Mesenchymal stem cell (in vitro differentiated cells and primary cell): ENCODE measurements around the gene INAFM2. TPM values are rescaled to one million over a fixed set of nuclear protein-coding genes. Genes with fewer than 3 reads are reported as not detected.

ENCODE experiments used
- DNase-seq: peaks from one replicate; pipeline ENCODE4 v3.0.0-alpha.2; 2013
- H2AFZ ChIP-seq: one replicate; pipeline ENCODE4 v1.6.1; 2013; ENCODE audit warnings: low read depth, mild to moderate bottlenecking, control low read depth, inconsistent platforms, low read length, moderate library complexity
- H2AK5ac ChIP-seq: 2 replicates; pipeline ENCODE4 v1.6.1; 2013; ENCODE audit warnings: low read length, moderate library complexity, mild to moderate bottlenecking, inconsistent platforms; ENCODE audit not compliant: severe bottlenecking
- H2BK120ac ChIP-seq: one replicate; pipeline ENCODE4 v1.6.1; 2013; ENCODE audit warnings: low read depth, mild to moderate bottlenecking, inconsistent platforms, low read length, moderate library complexity
- H2BK12ac ChIP-seq, 2 experiments: one replicate each; pipeline ENCODE4 v1.6.1; 2013; ENCODE audit warnings: inconsistent platforms in 2 of 2, low read length in 2 of 2, mild to moderate bottlenecking in 2 of 2, moderate library complexity in 2 of 2, control low read depth in 1 of 2
- H2BK15ac ChIP-seq: one replicate; pipeline ENCODE4 v1.6.1; 2013; ENCODE audit warnings: mild to moderate bottlenecking, low read depth, inconsistent platforms; ENCODE audit not compliant: poor library complexity, severe bottlenecking
- H2BK5ac ChIP-seq: 2 replicates; pipeline ENCODE4 v1.6.1; 2013; ENCODE audit warnings: low read depth, mild to moderate bottlenecking, low read length, control low read depth, inconsistent platforms; ENCODE audit not compliant: poor library complexity, severe bottlenecking
- H3K14ac ChIP-seq, 2 experiments: one replicate each; pipeline ENCODE4 v1.6.1; 2013; ENCODE audit warnings: inconsistent platforms in 2 of 2, low read length in 2 of 2, control low read depth in 1 of 2, mild to moderate bottlenecking in 1 of 2, moderate library complexity in 1 of 2
- H3K18ac ChIP-seq, 2 experiments: one replicate each; pipeline ENCODE4 v1.6.1; 2013; ENCODE audit warnings: inconsistent platforms in 2 of 2, low read length in 2 of 2, control low read depth in 1 of 2, low read depth in 1 of 2, mild to moderate bottlenecking in 1 of 2
- H3K23ac ChIP-seq, 2 experiments: one replicate each; pipeline ENCODE4 v1.6.1; 2013; ENCODE audit warnings: inconsistent platforms in 2 of 2, low read length in 2 of 2, mild to moderate bottlenecking in 2 of 2, moderate library complexity in 2 of 2, control low read depth in 1 of 2
- H3K27ac ChIP-seq: 2 replicates; pipeline ENCODE4 v1.5.1; 2013; ENCODE audit warnings: mild to moderate bottlenecking, moderate library complexity, low read length, control low read depth, inconsistent platforms; ENCODE audit not compliant: poor library complexity, severe bottlenecking
- H3K27me3 ChIP-seq, 2 experiments: 2 replicates each; pipeline versions ENCODE4 v1.6.1 to v1.7.0; 2013; ENCODE audit warnings: low read length in 2 of 2, mild to moderate bottlenecking in 2 of 2, moderate library complexity in 2 of 2, control low read depth in 1 of 2, inconsistent platforms in 1 of 2; ENCODE audit not compliant: control insufficient read depth in 1 of 2, insufficient read depth in 1 of 2
- H3K36me3 ChIP-seq, 2 experiments: 2 replicates each; pipeline versions ENCODE4 v1.6.1 to v1.7.0; 2013; ENCODE audit warnings: low read length in 2 of 2, control low read depth in 1 of 2, inconsistent platforms in 1 of 2, low read depth in 1 of 2, mild to moderate bottlenecking in 1 of 2; ENCODE audit not compliant: insufficient read depth in 2 of 2, control insufficient read depth in 1 of 2
- H3K4ac ChIP-seq, 2 experiments: one replicate each; pipeline ENCODE4 v1.6.1; 2013; ENCODE audit warnings: inconsistent platforms in 2 of 2, low read length in 2 of 2, mild to moderate bottlenecking in 2 of 2, moderate library complexity in 2 of 2, control low read depth in 1 of 2, low read depth in 1 of 2
- H3K4me1 ChIP-seq: 2 replicates; pipeline ENCODE4 v1.6.1; 2013; ENCODE audit warnings: low read depth, low read length, control low read depth; ENCODE audit not compliant: control insufficient read depth, insufficient read depth
- H3K4me2 ChIP-seq: 2 replicates; pipeline ENCODE4 v1.6.1; 2013; ENCODE audit warnings: low read length, mild to moderate bottlenecking, inconsistent platforms; ENCODE audit not compliant: poor library complexity, severe bottlenecking
- H3K4me3 ChIP-seq, 2 experiments: 2 replicates each; pipeline versions ENCODE4 v1.5.1 to v1.7.0; 2013; ENCODE audit warnings: low read length in 2 of 2, mild to moderate bottlenecking in 2 of 2, control low read depth in 1 of 2, low read depth in 1 of 2; ENCODE audit not compliant: insufficient read depth in 1 of 2
- H3K79me1 ChIP-seq: replicated peaks from 2 replicates; pipeline ENCODE4 v1.6.1; 2013; ENCODE audit warnings: mild to moderate bottlenecking, control low read depth, low read length, inconsistent platforms; ENCODE audit not compliant: poor library complexity, severe bottlenecking
- H3K9ac ChIP-seq: 2 replicates; pipeline ENCODE4 v1.7.0; 2013; ENCODE audit warnings: mild to moderate bottlenecking, low read length, moderate library complexity
- H3K9me3 ChIP-seq: 2 replicates; pipeline ENCODE4 v1.7.0; 2013; ENCODE audit warnings: mild to moderate bottlenecking, low read length; ENCODE audit not compliant: control insufficient read depth
- H4K8ac ChIP-seq: one replicate; pipeline ENCODE4 v1.6.1; 2013; ENCODE audit warnings: inconsistent platforms, mild to moderate bottlenecking, low read length, moderate library complexity
- H4K91ac ChIP-seq: one replicate; pipeline ENCODE4 v1.6.1; 2013; ENCODE audit warnings: mild to moderate bottlenecking, low read length, inconsistent platforms
- WGBS: methylation state at CpG from one replicate; pipeline ENCODE4 v1.1.7; 2013; ENCODE audit warnings: mixed read lengths; 5-methylcytosine and 5-hydroxymethylcytosine counted together
- polyA plus RNA-seq, 2 experiments: library from polyadenylated mRNA; stranded (reverse); fragments of 200-250 nt; gene quantifications; one replicate each; pipeline ENCODE4 v1.2.3, GENCODE V29; 2013

Gene INAFM2
- polyA plus RNA-seq (2013, experiment 1 of 2), result 75.5 TPM
- 80.9 TPM for polyA plus RNA-seq (2013, experiment 2 of 2)

DNA sequence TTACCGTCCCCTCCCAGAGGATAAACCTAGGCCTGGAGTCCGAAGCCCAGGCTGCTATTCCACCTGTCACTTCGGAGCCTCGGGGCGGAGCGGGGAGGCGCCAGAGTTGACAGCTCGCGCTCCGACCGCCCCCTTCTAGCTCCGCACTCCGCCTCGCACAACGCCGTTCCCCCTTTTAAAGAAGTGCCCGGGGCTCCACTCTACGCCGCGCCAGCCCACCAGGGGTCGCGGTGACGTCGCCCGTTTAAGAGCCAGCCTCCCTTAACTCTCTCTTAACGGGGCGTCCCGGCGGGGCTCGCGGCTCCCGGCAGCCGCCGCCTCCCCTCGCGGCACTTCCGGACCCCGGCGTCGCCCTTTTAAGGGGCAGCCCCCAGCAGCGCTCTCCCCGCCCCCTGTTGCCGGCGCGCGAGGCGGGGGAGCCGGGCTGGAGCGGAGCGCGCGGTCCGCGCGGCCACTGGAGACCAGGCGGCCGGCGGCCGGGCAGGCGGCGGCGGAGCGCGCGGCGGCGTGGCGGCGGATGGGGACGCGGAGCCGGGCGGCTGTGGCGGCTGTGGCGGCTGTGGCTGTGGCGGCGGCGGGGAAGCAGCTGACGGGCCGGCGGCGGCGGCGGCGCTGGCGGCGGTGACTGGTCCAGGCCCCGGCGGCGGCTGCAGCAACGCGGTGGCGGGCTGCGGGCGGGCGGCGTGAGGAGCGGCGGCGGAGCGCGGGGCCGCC, at the start of gene INAFM2:
INAFM2 (plus strand) TSS at position 454 of the 714 bp plus-strand sequence. CDS start 364 bp downstream, outside the sequence.
- H3K4ac ChIP-seq, result peak within 1 kb of the TSS; percentile 79 to 89
- H3K27ac ChIP-seq, result peak within 1 kb of the TSS; percentile 24
- WGBS, result 2% methylated on average over 54 of the region's 103 CpGs
- DNase-seq, result peak; percentile 96
- H3K23ac ChIP-seq, result peak within 1 kb of the TSS; percentile 65 to 70
- peak within 1 kb of the TSS; percentile 82 for H2BK15ac ChIP-seq
- H3K79me1 ChIP-seq, result no peaks in the 10 kb centered on the region
- H4K8ac ChIP-seq, result peak within 1 kb of the TSS; percentile 20
- peak within 1 kb of the TSS; percentile 80 to 81 for H3K18ac ChIP-seq
- H3K4me3 ChIP-seq, result peak within 1 kb of the TSS; percentile 69 to 81
- H3K4me2 ChIP-seq, result peak within 1 kb of the TSS; percentile 92
- peak within 1 kb of the TSS; percentile 18 to 40 for H2BK12ac ChIP-seq
- peak within 1 kb of the TSS; percentile 43 for H4K91ac ChIP-seq
- peaks cover 0 to 3% of the 10 kb centered on the region in 2 experiments for H3K27me3 ChIP-seq
- no peak within 1 kb of the TSS for H2AK5ac ChIP-seq
- peaks cover 23% of the 10 kb centered on the region for H3K4me1 ChIP-seq
- H2AFZ ChIP-seq, result peak within 1 kb of the TSS; percentile 8
- peak within 1 kb of the TSS; percentile 68 for H3K9ac ChIP-seq
- H3K36me3 ChIP-seq, result peaks cover 0 to 4% of the 10 kb centered on the region in 2 experiments
- peak within 1 kb of the TSS; percentile 82 for H2BK120ac ChIP-seq
- peak within 1 kb of the TSS; percentile 46 for H2BK5ac ChIP-seq
- no peaks in the 10 kb centered on the region for H3K9me3 ChIP-seq
- H3K14ac ChIP-seq, result peak within 1 kb of the TSS in 1 of 2 experiments; percentile 95

DNA sequence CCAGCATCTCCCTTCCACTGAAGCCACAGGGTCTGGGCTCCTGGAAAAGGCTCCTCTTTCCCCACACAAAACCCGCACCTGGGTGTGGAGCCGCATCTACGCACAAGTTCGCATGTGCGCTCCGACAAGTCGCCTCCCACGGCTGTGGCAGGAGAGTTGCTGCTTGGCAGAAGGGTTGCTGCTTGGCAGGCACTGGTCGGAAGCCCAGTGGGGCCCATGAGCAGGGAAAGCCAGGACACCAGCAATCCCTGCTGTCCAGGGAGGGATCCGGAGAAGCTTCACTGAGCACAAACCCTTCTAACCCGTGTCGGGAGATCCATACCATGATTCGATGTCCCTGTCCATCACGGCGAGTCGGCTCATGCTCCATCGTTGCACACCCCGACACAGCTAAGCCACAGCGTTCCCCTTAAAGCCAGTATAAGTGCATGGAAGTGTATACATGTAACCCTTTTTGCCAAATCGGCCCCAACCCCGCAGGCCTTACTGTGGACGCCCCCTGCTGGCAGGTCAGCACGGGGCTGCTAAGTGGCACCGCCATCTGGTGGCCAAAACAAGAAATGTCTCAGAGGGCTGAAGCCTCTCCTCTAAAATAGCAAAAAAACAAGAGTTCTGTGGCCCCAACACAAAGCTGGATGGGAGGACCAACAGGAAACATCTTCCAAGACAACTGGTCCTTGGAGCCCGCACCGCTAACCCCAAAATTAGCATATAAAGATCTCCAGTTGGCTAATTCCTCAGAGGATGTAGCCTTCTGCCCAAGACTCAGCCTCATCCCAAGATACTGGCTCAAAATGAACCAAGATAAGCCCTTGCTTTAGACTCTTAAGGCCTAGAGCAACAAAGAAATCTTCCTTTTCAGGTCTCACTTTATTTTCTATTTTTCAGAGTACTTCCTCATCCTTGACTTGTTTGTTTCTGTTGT, 48.9 kb upstream of the INAFM2 start:
- Histone ChIP-seq H2BK15ac (no peak overlapping the region), H2BK120ac (no peak overlapping the region), H3K14ac (no peak overlapping the region), H3K4ac (peak overlapping the region in 1 of 2 experiments; percentile 46), H2BK12ac (no peak overlapping the region), H3K4me3 (no peak overlapping the region), H3K9me3 (no peaks in the 10 kb centered on the region), H3K4me2 (no peak overlapping the region), H3K27me3 (peaks cover 16 to 58% of the 10 kb centered on the region in 2 experiments), H3K79me1 (no peaks in the 10 kb centered on the region), H4K91ac (no peak overlapping the region), H3K18ac (no peak overlapping the region), H3K4me1 (peaks cover 15% of the 10 kb centered on the region), H2AK5ac (no peak overlapping the region), H4K8ac (peak overlapping the region; percentile 33), H3K9ac (no peak overlapping the region), H3K36me3 (peaks cover 0 to 6% of the 10 kb centered on the region in 2 experiments), H3K27ac (no peak overlapping the region), H2BK5ac (no peak overlapping the region), H3K23ac (no peak overlapping the region), H2AFZ (no peak overlapping the region)
- WGBS, result 55% methylated on average over 26 of the region's 26 CpGs
- peak; percentile 79 for DNase-seq

DNA sequence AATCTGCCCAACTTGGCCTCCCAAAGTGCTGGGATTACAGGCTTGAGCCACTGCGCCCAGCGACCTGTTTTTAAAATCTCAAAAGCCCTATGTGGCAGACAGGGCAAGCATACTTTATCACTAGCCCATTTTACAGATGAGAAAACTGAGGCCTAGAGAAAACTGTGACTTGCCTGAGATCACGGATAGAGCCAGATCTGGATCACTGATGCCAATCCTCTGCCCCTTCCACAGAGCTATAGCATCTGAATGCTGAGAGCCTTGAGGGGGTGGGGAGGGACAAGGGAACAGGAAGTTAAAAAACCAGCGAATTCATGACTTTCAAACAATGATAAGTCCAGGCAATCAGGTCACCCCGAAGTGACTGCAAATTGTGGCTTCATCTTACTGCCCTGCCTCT, 48.0 kb upstream of the INAFM2 start:
- H3K9me3 ChIP-seq, result no peaks in the 10 kb centered on the region
- H3K4me2 ChIP-seq, result no peak overlapping the region
- no peak overlapping the region for H2BK5ac ChIP-seq
- H2AFZ ChIP-seq, result no peak overlapping the region
- H2BK120ac ChIP-seq, result no peak overlapping the region
- H3K4ac ChIP-seq, result no peak overlapping the region
- H3K14ac ChIP-seq, result no peak overlapping the region
- peaks cover 20% of the 10 kb centered on the region for H3K4me1 ChIP-seq
- H3K9ac ChIP-seq, result no peak overlapping the region
- H2AK5ac ChIP-seq, result no peak overlapping the region
- H2BK12ac ChIP-seq, result no peak overlapping the region
- H3K18ac ChIP-seq, result no peak overlapping the region
- 84% methylated on average over 4 of the region's 5 CpGs for WGBS
- no peak overlapping the region for H3K4me3 ChIP-seq
- H3K23ac ChIP-seq, result no peak overlapping the region
- H4K91ac ChIP-seq, result no peak overlapping the region
- H2BK15ac ChIP-seq, result no peak overlapping the region
- no peaks in the 10 kb centered on the region for H3K79me1 ChIP-seq
- H3K27me3 ChIP-seq, result peaks cover 25 to 66% of the 10 kb centered on the region in 2 experiments
- DNase-seq, result no peak
- H4K8ac ChIP-seq, result no peak overlapping the region
- H3K27ac ChIP-seq, result no peak overlapping the region
- peaks cover 0 to 6% of the 10 kb centered on the region in 2 experiments for H3K36me3 ChIP-seq

DNA sequence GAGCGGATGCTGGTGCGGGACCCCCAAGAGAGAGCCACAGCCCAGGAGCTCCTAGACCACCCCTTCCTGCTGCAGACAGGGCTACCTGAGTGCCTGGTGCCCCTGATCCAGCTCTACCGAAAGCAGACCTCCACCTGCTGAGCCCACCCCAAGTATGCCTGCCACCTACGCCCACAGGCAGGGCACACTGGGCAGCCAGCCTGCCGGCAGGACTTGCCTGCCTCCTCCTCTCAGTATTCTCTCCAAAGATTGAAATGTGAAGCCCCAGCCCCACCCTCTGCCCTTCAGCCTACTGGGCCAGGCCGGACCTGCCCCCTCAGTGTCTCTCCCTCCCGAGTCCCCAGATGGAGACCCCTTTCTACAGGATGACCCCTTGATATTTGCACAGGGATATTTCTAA, 47.5 kb upstream of the INAFM2 start:
- Histone ChIP-seq H3K4me1 (peaks cover 20% of the 10 kb centered on the region), H3K27ac (no peak overlapping the region), H3K36me3 (peaks cover 0 to 6% of the 10 kb centered on the region in 2 experiments), H2AK5ac (no peak overlapping the region), H3K23ac (no peak overlapping the region), H3K79me1 (no peaks in the 10 kb centered on the region), H3K27me3 (peaks cover 29 to 70% of the 10 kb centered on the region in 2 experiments), H2BK5ac (no peak overlapping the region), H3K4ac (no peak overlapping the region), H3K9me3 (no peaks in the 10 kb centered on the region), H2BK12ac (no peak overlapping the region), H2BK120ac (no peak overlapping the region), H2AFZ (no peak overlapping the region), H4K8ac (no peak overlapping the region), H3K4me3 (peak overlapping the region in 1 of 2 experiments; percentile 12), H4K91ac (no peak overlapping the region), H3K14ac (peak overlapping the region in 1 of 2 experiments; percentile 2), H3K4me2 (no peak overlapping the region), H3K9ac (no peak overlapping the region), H2BK15ac (no peak overlapping the region), H3K18ac (no peak overlapping the region)
- DNase-seq, result no peak
- 92% methylated on average over 7 of the region's 7 CpGs for WGBS
